GM21423 (cell line): ENCODE measurements around the gene CRHR1.

Experiments
- ATAC-seq: cut with Tn5 transposase; IDR thresholded peaks from one replicate; pipeline ENCODE4 v1.9.1; 2021; ENCODE audit warnings: mild to moderate bottlenecking, moderate library complexity; ENCODE audit not compliant: unreplicated experiment

The CRHR1 gene

GRCh38 chr17:45843722-45844121 lies 59.6 kb downstream of the CRHR1 start:
- ATAC-seq: no peak

- ATAC-seq: no peak
Observed at GRCh38 chr17:45844695-45845375, 60.7 kb downstream of the CRHR1 start, which contains the start of gene SPPL2C. Gene SPPL2C, plus strand, starts transcription at chr17:45844881. Its CDS starts 26 bp downstream, at chr17:45844907.

DNA sequence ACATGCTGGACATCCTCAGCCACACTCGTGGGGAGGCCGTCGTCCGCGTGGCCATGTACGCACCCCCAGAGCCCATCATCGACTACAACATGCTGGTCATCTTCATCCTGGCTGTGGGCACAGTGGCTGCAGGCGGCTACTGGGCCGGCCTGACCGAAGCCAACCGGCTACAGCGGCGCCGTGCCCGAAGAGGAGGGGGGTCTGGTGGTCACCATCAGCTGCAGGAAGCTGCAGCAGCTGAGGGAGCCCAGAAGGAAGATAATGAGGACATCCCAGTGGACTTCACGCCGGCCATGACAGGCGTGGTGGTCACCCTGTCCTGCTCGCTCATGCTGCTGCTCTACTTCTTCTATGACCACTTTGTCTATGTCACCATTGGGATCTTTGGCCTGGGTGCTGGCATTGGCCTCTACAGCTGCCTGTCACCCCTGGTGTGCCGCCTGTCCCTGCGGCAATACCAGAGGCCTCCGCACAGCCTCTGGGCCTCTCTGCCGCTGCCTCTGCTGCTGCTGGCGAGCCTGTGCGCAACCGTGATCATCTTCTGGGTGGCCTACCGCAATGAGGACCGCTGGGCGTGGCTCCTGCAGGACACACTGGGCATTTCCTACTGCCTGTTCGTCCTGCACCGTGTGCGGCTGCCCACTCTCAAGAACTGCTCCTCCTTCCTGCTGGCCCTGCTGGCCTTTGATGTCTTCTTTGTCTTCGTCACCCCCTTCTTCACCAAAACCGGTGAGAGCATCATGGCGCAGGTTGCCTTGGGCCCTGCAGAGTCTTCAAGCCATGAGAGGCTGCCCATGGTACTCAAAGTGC lies 61.5 kb downstream of the CRHR1 start:
- no peak for ATAC-seq

DNA sequence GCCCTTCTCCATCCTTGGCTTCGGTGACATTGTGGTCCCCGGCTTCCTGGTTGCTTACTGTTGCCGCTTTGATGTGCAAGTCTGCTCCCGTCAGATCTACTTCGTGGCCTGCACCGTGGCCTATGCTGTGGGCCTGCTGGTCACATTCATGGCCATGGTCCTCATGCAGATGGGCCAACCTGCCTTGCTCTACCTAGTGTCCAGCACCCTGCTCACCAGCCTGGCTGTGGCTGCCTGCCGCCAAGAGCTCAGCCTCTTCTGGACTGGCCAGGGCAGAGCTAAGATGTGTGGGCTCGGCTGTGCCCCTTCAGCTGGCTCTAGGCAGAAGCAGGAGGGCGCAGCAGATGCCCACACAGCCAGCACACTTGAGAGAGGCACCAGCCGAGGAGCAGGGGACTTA lies 62.1 kb downstream of the CRHR1 start:
- ATAC-seq: no peak

DNA sequence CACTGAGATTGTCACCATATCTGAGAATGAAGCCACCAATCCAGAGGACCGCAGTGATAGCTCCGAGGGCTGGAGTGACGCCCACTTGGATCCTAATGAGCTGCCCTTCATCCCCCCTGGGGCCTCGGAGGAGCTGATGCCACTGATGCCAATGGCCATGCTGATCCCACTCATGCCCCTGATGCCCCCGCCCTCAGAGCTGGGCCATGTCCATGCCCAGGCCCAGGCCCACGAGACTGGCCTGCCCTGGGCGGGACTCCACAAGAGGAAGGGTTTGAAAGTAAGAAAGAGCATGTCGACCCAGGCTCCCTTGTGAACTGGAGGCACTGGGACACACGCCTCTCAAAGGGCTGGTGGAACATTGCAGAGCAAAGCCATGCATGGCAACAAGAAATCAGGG lies 62.5 kb downstream of the CRHR1 start:
- no peak for ATAC-seq

DNA sequence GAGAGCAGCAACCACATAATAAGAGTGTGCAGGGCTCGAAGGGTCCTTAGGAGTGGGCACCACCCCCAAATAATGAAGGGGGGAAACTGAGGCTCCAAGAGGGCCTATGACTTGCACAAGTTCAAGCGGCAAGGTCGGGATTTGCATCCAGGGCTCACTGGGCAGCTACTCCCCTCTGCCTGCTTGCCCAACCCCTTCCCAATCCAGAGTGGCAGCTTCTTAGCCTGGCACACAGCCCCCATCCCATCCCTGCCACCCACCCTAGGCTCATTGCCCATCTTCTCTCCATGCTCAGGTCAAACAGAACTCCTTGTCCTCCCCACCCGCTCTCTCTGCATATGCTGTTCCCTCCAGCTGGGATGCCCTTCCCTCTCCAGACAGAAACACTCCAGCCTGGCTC lies 63.0 kb downstream of the CRHR1 start:
- no peak for ATAC-seq

DNA sequence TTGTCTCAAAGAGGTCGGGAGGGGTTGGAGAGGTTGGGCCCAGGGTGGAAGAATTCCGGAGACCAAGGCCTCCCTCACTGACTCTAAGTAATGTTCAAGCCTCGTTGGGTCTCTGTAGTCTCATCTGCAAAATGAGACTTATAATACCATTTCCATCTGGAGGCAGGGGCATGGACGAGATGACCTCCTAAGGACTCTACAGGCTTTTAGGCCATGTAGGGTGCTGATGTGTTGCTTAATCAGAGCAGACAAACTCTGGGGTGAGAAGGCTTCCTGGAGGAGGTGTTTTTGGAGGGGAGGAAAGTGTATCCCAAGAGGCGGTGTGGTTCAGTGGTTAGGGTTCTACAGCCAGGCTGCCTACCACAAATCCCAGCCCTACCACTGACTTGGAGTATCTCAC lies 63.6 kb downstream of the CRHR1 start:
- no peak for ATAC-seq

- no peak for ATAC-seq
Observed at GRCh38 chr17:45848405-45848804, 64.3 kb downstream of the CRHR1 start.

- ATAC-seq: no peak
Observed at GRCh38 chr17:45848868-45849535, 64.9 kb downstream of the CRHR1 start.

GRCh38 chr17:45849536-45849990 lies 65.4 kb downstream of the CRHR1 start:
- no peak for ATAC-seq

DNA sequence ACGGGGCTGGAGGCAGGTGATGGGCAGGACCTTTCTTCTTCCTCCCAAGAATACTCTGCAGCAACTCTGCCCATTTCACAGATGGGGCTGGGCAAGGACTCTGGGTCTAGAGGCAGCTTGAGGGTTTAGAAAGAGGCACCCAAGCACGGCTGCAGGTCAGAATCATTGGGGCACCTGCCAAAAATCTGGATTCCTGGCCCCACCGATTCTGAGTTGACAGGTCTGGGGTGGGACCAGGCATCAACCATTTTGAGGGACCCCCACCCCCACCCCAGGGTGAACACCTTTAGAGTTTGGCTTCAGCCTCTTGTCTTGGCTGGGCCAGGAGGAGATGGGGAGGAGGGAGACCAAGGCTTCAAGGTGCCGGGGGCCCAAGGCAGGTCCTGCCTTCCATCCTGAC lies 65.9 kb downstream of the CRHR1 start:
- no peak for ATAC-seq

DNA sequence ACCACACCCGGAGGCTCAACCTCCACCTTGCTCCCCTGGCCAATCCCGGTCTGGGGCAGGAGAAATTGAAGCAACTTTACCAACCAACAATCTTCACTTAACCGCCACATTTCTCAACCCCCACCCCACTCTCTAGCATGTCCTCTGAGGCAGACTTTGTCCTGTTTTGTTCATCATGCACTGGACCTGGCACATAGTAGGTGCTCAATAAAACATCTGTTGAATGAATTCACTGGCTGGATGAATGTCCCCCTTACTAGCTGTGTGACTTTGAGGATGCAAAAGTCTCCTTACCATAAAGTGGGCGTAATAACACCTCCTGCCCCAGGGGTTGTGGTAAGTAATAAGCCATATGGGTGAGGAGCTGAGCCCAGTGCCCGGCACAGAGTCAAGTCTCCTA lies 66.3 kb downstream of the CRHR1 start:
- ATAC-seq: no peak

- no peak for ATAC-seq
Observed at GRCh38 chr17:45851022-45851421, 66.9 kb downstream of the CRHR1 start.

GRCh38 chr17:45851464-45851863 lies 67.3 kb downstream of the CRHR1 start:
- ATAC-seq: no peak

GRCh38 chr17:45851873-45852272 lies 67.8 kb downstream of the CRHR1 start:
- no peak for ATAC-seq

DNA sequence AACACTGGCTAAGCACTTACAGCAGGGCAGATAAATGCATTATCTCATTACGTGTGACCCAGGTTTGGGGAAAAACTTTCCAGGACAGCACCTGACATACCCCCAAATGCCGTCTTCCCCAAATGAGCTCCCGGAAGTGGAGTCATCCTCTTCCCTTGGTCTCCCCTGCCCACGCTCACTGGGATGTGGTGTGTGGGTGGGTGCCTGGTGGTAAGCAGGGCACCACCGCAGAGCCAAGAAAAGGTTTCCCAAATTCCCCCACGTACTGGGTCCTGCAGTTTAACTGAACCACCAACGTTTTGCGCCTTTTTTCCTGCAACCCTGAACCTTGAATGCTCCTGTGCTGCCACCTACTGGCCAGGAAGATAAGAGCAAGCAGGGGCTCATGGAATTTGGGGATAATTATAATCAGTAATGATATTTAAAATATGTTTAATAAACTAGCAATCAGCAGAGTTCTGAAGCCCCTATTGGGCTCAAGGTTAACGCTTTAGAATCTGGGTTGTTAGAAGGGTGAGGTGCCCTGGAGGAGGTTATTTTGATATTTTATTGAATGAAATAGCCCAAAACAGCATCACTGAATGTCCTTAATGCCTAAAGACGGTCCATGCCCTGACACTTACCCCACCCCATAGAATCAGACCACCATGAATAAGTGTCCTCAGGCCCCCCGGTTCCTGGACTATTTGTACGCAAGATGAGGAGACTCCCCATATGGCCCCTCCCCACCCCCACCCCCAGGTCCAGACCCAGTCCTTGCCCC lies 68.6 kb downstream of the CRHR1 start:
- no peak for ATAC-seq

- ATAC-seq: no peak
Observed at GRCh38 chr17:45854209-45854608, 70.1 kb downstream of the CRHR1 start.

- no peak for ATAC-seq
Observed at GRCh38 chr17:45855691-45856336, 71.7 kb downstream of the CRHR1 start.

GRCh38 chr17:45857977-45858708 lies 74.0 kb downstream of the CRHR1 start:
- no peak for ATAC-seq

- no peak for ATAC-seq
Observed at GRCh38 chr17:45861165-45861564, 77.0 kb downstream of the CRHR1 start.
